Right lobe of liver (tissue), 4 donors: Measurements from ENCODE around the gene RGS14.

ENCODE experiments used
- POLR2A ChIP-seq: fragments of 450-650 bp; IDR thresholded peaks from one replicate; pipeline ENCODE4 v1.6.1; 2017; ENCODE audit warnings: antibody characterized with exemption, mild to moderate bottlenecking
- TF ChIP-seq, protein P1 (sequence below), 4 donors: fragments of 200-600 bp in 3 of 4; fragments of 450-650 bp in 1 of 4; IDR thresholded peaks; one replicate each; pipeline versions ENCODE4 v1.5.1 to v1.8.0; 2016 to 2022; ENCODE audit warnings: antibody characterized with exemption in 4 of 4, mild to moderate bottlenecking in 2 of 4
- donor health status: DM: no; HTN: no; CAD: no.
- donor health status: DM: no; HTN: no; CAD: no.
- donor health status: DM: no; HTN: yes; CAD: no.

DNA sequence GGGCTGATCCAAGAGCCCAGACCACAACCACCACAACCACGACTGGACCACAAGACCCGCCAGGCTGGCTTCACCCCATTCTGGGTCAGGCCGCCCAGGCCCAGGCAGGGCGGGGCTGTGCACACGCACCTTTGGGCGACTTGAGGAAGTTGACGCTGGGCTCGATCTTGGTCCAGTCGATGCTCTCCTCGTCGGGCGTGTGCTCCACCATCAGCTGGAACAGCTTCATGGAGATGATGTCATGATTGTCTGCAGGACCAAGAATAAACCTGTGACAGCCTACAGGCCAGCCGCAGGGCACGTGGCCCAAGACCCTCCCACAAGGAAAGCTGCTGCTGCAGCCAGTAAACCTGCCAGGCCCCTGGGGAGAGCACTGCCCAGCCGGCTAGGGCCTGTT is 23.6 kb upstream of the RGS14 start:
- TF ChIP-seq, protein P1, sequence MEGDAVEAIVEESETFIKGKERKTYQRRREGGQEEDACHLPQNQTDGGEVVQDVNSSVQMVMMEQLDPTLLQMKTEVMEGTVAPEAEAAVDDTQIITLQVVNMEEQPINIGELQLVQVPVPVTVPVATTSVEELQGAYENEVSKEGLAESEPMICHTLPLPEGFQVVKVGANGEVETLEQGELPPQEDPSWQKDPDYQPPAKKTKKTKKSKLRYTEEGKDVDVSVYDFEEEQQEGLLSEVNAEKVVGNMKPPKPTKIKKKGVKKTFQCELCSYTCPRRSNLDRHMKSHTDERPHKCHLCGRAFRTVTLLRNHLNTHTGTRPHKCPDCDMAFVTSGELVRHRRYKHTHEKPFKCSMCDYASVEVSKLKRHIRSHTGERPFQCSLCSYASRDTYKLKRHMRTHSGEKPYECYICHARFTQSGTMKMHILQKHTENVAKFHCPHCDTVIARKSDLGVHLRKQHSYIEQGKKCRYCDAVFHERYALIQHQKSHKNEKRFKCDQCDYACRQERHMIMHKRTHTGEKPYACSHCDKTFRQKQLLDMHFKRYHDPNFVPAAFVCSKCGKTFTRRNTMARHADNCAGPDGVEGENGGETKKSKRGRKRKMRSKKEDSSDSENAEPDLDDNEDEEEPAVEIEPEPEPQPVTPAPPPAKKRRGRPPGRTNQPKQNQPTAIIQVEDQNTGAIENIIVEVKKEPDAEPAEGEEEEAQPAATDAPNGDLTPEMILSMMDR (IDR thresholded peaks at IDR 0.05), result no peak
- no peak for TF ChIP-seq POLR2A
